K562 (cell line): ENCODE results near the gene PRR19. TPM values are rescaled to one million over a fixed set of nuclear protein-coding genes. Genes with fewer than 3 reads are reported as not detected.

Experiments
- AFF4 ChIP-seq: sonication (generic); formaldehyde crosslinking; IDR thresholded peaks from 2 replicates; pipeline ENCODE4 v1.8.0; 2023; ENCODE audit warnings: mild to moderate bottlenecking, missing genetic modification reagents
- ARHGAP35 ChIP-seq: fragments of 450-650 bp; IDR thresholded peaks from 2 replicates; pipeline ENCODE4 v1.6.1; 2018; ENCODE audit not compliant: partially characterized antibody
- CLOCK ChIP-seq: fragments of 250-450 bp; sonication (Bioruptor Pico); IDR thresholded peaks from 2 replicates; pipeline ENCODE4 v1.4.0; 2020; ENCODE audit warnings: mild to moderate bottlenecking, moderate library complexity, borderline replicate concordance
- CREB1 ChIP-seq, 2 experiments: sonication (generic) in 1 of 2; formaldehyde crosslinking in 1 of 2; IDR thresholded peaks; 2 replicates each; pipeline versions ENCODE4 v1.6.1 to v1.8.0; 2012 to 2022; ENCODE audit warnings: inconsistent platforms in 1 of 2, mild to moderate bottlenecking in 1 of 2, missing genetic modification reagents in 1 of 2, moderate library complexity in 1 of 2
- GABPA ChIP-seq: fragments of 200-800 bp; sonication (Bioruptor generic); conservative IDR thresholded peaks from 2 replicates; pipeline ENCODE4 v1.6.1; 2016; ENCODE audit warnings: low read depth, missing genetic modification characterization, missing compliant biosample characterization
- GTF2E2 ChIP-seq: fragments of 200-800 bp; sonication (Bioruptor generic); IDR thresholded peaks from 2 replicates; pipeline ENCODE4 v1.6.1; 2016; ENCODE audit warnings: missing genetic modification characterization, missing compliant biosample characterization
- NRF1 ChIP-seq, 2 experiments: fragments of 450-650 bp; IDR thresholded peaks in 1 of 2; conservative IDR thresholded peaks in 1 of 2; 2 replicates each; pipeline ENCODE4 v1.6.1; 2014; ENCODE audit warnings: mild to moderate bottlenecking in 2 of 2
- SAFB2 ChIP-seq: fragments of 200-400 bp; formaldehyde crosslinking; IDR thresholded peaks from 2 replicates; pipeline ENCODE4 v1.6.1; 2018; ENCODE audit warnings: borderline replicate concordance, low read length, low read depth, moderate library complexity; ENCODE audit not compliant: severe bottlenecking
- THRB ChIP-seq: fragments of 450-650 bp; formaldehyde crosslinking; conservative IDR thresholded peaks from 2 replicates; pipeline ENCODE4 v1.4.0; 2022; ENCODE audit warnings: mild to moderate bottlenecking, missing genetic modification characterization
- VEZF1 ChIP-seq: fragments of 200-800 bp; sonication (Bioruptor generic); IDR thresholded peaks from 2 replicates; pipeline ENCODE4 v1.6.1; 2017; ENCODE audit warnings: missing genetic modification characterization, missing compliant biosample characterization
- ZFPM2 ChIP-seq: fragments of 250-450 bp; sonication (Bioruptor Pico); IDR thresholded peaks from 2 replicates; pipeline ENCODE4 v1.5.1; 2022; ENCODE audit warnings: mild to moderate bottlenecking
- ZNF639 ChIP-seq, 2 experiments: fragments of 200-800 bp in 1 of 2; sonication (Bioruptor generic) in 1 of 2; sonication (generic) in 1 of 2; formaldehyde crosslinking in 1 of 2; IDR thresholded peaks in 1 of 2; conservative IDR thresholded peaks in 1 of 2; 2 replicates each; pipeline versions ENCODE4 v1.5.0 to v1.6.1; 2016 to 2020; ENCODE audit warnings: missing compliant biosample characterization in 1 of 2, missing genetic modification characterization in 1 of 2, missing genetic modification reagents in 1 of 2
- polyA plus RNA-seq, 8 experiments: library from polyadenylated mRNA; depleted of rRNA in 4 of 8; stranded (reverse) in 5 of 8; unstranded in 3 of 8; fragments of >200 nt; fragmentation: Nextera tagmentation in 2 of 8; fragmentation: Illumina TruSeq in 1 of 8; extraction: Ambion mirVana in 2 of 8; extraction: Trizol in 1 of 8; gene quantifications; 2 replicates each; pipeline versions ENCODE4 v1.2.1 to v1.2.3, GENCODE V29; 2011 to 2014; ENCODE audit warnings: inconsistent platforms in 1 of 8, missing spikeins in 1 of 8
- total RNA-seq, 7 experiments: library from RNA; depleted of rRNA in 6 of 7; stranded (reverse); fragments of >200 nt in 6 of 7; fragmentation: Illumina TruSeq in 2 of 7; extraction: Trizol in 2 of 7; gene quantifications; 2 replicates each; pipeline versions ENCODE4 v1.2.1 to v1.2.3, GENCODE V29; 2011 to 2021; ENCODE audit warnings: low replicate concordance in 1 of 7

The PRR19 gene
- total and polyA plus RNA-seq, 9 of the 15 experiments (the other 6 are each of a cell fraction or from before 2014, with no cell fraction given), result 0.10 to 1.6 (median 0.54) TPM

- TF ChIP-seq ZNF639 (CRISPR knock-in tag; conservative IDR thresholded peaks at IDR 0.05 in 1 of 2, IDR thresholded peaks at IDR 0.05 in 1 of 2), result peak in 1 of 2 experiments; percentile 96; a peak in 2 of 4 replicates
- TF ChIP-seq NRF1 (conservative IDR thresholded peaks at IDR 0.05 in 1 of 2, IDR thresholded peaks at IDR 0.05 in 1 of 2), result peak in 1 of 2 experiments; percentile 31; a peak in 2 of 4 replicates
- TF ChIP-seq AFF4 (CRISPR knock-in tag), result no peak
- TF ChIP-seq CLOCK (CRISPR knock-in tag), result no peak
- no peak; the same call in 1 of the 2 replicates for TF ChIP-seq GTF2E2
- peak; percentile 99 for TF ChIP-seq VEZF1
- TF ChIP-seq SAFB2, result no peak
- TF ChIP-seq THRB (CRISPR knock-in tag), result no peak
- peak; percentile 73; the same call in 1 of the 2 replicates for TF ChIP-seq CREB1 (IDR thresholded peaks at IDR 0.05)
- no peak for TF ChIP-seq CREB1 (CRISPR knock-in tag; IDR thresholded peaks at IDR 0.05)
- TF ChIP-seq GABPA (tag), result peak; percentile 37; the same call in 1 of the 2 replicates
- TF ChIP-seq ZFPM2 (CRISPR knock-in tag), result no peak
- no peak for TF ChIP-seq ARHGAP35
Observed at GRCh38 chr19:42284066-42284501, 17.8 kb upstream of the PRR19 start (continued).
